Inflammatory macrophage (primary cell): ENCODE measurements around the gene TKTL1.

Source experiments
- DNase-seq, 2 donors: peaks; one replicate each; pipeline ENCODE4 v3.0.0-alpha.2; 2020 to 2022

TKTL1 gene

GRCh38 chrX:154363706-154364439 lies 68.3 kb downstream of the TKTL1 start:
- no peak for DNase-seq

DNA sequence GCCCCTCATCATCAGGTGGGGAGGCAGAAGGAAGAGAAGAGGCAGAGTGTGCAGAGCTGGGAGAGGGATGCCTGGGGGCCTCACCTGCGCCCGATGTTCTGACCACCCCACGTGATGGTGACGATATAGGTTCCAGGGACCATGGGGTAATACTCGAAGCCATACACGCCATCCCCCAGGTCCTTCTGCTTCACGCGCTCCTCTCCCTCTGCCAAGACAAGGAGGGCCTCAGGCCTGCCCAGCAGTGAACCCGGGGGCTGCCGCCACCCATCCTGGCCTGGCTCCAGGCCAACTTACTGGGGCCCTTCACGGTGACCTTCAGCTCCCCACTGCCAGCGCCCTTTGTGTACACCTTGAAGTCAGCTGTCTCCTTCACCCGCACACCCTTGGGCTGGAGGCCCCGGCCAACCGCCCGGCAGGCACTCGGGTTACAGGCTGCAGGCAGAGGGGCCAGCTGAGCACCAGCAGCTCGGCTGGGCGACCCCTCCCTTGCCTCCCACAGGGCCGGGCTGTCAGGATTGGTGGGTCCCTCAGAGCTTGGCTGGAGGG lies 69.5 kb downstream of the TKTL1 start:
- no peak for DNase-seq

GRCh38 chrX:154365997-154366665 lies 70.5 kb downstream of the TKTL1 start:
- DNase-seq, result no peak

- DNase-seq, result no peak
Measured at GRCh38 chrX:154366666-154367055, 71.1 kb downstream of the TKTL1 start.

DNA sequence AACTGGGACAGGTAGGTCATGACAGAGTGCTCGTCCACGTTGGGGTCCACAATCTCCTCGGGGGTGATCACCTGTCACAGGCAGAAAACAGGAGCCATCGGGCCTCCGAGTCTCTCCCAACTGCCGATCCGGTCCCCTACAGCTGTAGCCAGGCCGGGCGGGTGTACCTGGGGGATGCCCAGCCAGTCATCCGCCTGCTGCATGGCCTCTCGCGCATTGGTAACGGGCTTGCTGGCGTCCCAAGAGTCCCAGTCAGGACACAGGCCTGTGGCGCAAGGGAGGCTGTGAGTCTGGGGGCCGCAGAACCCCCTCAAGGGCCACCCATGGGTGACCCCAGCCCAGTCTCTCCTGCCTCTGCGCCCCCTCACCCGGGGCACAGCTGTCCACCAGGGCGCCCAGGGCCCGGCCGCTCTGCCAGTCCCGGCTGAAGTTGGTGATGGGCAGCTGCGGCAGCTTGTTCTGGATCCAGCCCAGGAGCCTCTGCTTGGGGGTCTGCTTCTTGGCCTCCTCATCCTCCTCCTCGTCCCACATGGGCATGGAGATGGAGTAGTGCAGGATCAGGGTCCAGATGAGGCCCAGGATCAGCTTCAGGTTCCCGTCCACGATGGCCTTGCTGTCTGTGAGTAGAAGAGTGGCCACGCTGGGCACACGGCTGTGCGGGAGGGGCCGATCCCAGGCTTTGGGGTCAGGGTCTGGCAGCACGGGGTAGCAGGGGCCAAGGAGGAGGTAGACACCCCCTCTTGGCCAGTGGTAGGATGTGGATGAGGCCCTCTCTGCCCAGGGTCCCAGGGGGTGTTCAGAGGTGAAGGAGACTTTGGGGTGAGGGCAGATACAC lies 72.1 kb downstream of the TKTL1 start:
- no peak for DNase-seq

DNA sequence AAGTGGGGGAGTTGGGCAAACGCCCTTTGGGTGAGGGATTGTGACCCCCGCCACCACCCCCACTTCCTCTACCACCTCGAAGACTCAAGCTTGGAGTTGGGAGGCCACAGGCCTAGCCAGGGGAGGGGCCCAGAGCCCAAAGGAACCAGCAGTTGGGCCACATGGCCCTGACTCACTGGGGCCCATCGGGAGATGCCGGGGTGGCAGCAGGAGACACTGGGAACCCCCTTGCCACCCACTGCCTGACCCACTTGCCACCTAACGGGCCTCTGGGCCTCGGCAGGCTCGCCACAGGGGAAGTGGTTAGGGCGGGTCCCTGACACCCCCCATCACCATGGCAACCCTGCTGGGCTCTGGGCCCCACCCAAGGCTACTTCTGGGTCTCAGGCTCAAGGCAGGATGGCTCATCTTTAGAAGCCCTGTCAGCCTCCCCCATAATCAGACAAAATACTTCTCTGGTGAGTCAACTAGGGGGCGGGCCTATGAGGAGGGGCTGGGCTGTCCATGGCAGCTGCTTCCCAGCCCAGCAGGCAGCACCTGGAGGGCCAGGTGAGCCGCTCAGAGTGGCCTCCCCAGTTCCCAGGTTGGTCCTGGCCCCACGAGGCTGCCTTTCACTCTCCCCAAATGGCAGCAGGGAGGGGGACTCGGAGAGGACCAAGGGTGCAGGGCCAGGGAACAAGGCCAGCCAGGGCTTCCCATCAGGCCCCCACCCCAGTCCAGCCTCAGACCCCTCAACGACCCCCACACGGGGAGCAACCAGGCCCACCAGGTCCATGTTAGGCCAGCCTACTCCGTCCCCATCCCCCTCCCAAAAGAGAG lies 73.2 kb downstream of the TKTL1 start:
- peak; percentile 96 to 97 for DNase-seq

DNA sequence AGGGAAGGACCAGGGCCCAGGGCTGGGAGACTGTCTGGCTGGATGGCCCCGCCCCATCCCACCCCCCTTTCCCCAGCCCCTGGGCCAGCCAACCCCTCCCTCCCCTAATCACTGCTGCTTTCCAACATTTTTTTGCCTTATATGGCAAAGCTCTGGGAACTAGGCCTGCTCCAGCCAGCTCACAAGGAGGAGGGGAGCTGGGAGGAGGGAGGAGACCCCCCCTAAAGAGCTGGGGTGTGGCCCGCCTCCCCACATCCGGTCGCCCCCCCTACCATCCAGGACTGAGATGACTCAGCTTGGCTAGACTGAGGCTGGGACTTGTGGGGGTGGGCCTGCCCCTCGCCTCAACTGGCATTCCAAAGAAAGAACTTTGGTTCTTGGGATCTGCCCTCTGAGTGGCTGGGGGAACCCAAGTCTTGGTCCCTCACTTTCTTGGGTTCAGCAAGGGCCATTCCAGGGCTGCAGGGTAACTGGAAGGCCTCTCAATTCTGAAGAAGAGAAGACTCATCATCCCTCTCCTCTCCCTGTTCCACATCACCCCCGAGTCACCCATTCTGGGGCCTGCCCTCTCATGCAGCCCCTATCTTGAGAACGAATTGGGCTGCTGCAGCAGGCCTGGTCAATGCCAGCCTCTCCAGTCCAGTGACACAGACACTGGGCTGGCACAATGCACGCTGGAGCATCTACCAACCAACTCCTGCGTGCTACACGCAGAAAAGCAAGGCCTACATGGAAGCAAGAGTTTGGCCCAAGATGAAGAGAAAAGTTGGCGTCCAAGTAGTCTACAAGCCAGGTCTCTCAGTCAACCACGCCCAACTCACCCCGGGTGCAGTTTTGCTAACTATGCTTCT lies 74.1 kb downstream of the TKTL1 start:
- DNase-seq, result peak; percentile 73 to 74

DNA sequence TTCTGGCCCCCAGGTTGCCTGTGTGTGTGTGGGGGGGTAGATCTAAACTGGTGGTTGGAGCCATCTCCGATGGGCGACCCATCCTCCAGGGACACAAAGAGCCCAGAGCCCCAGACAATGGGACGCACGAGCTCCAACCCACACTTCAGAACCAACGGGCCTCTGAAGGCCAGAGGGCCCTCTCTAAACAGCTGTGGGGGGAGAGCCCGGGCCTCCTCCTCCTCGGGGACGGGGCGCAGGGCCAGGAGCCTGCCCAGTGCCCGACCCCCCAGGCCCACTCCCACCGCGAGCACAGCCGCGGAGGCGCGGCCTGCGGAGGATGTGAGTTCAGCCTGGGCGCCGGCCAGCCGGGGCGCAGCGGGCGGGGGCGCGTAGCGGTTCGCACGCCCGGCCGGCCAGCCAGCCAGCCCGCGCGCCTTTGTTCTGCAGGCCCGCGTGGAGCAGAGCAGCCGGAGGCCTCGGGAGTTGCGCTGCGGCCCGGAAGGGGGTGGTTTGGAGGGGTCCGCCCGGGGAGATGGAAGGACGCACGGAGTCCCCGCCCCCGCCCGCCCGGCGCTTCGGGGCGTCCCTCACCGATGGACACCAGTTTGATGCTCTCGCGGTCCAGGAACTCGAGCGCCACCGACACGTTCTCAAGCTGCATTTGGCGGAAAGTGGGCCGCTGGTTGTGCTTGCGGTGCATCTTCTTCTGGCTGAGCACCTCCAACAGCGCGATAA lies 74.9 kb downstream of the TKTL1 start:
- DNase-seq, result peak in 1 of 2 donors; percentile 9

GRCh38 chrX:154371017-154371788 lies 75.6 kb downstream of the TKTL1 start:
- DNase-seq, result peak; percentile 92 to 93

- DNase-seq, result no peak
Measured at GRCh38 chrX:154371789-154372300, 76.2 kb downstream of the TKTL1 start.

DNA sequence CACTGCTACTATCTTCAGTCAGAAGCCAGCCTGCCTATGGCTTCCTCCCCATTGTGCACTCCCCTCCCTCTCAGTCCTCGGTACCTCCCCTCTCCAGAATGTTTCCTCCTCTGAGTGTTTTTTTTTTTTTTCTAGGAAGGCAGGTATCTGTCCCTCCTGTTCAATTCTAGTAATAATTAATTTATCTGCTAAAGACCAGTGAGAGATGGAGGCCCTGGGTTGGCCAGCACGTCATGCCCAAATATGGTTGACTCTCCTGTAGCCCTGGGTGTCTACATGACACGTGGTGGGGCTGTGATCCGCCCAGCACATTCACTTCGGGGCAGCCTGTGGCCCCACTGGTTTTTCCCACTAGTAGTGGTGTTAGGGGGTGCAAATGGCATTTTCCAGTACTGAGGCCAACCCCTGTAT lies 77.0 kb downstream of the TKTL1 start:
- DNase-seq, result peak in 1 of 2 donors; percentile 2

- peak; percentile 35 to 52 for DNase-seq
Measured at GRCh38 chrX:154373340-154374306, 78.0 kb downstream of the TKTL1 start.

DNA sequence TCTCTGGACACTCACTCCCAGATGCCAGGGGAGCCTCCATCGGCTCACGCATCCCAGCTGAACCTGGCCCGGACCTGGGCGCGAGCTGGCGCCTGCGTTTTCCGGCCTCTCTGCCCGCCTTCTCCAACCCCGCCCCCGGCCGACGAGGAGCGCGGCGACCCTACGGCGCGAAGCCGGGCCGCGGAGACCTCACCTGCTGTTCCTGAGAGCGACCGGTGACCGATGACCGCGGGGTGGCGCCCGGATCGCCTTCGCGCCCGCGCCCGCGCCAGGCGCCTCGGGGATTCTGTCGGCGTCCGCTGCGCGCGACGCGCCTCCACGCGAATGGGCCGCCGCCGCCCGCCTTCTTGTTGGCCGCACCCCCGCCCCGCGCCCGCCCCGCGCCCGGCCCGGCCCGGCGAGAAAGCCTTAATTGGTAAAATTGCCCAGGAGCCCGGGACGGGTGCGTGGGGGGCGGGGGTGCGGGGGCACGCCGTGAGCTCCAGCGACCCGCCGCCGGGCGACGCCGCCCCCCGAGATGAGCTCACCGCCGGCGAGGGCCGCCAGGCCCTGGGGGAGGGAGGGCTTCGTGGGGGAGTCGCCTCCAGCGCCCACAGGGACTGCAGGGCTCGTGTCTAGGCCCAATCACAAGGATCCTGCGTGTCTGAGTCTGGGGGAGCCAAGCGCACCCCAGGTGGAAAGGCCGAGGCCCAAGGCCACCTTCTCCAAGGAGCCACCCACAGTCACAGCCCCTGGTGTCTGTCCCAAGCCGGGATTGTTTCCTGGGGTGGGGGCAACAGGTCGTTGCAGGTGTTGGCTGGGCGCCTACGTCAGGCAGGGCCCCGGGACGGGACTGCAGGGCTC lies 78.9 kb downstream of the TKTL1 start, which contains the start of gene FLNA:
FLNA (minus strand) TSS at position 322 of the 843 bp plus-strand sequence. CDS start 3,389 bp downstream, outside the sequence.
- peak in 1 of 2 donors; percentile 29 for DNase-seq

DNA sequence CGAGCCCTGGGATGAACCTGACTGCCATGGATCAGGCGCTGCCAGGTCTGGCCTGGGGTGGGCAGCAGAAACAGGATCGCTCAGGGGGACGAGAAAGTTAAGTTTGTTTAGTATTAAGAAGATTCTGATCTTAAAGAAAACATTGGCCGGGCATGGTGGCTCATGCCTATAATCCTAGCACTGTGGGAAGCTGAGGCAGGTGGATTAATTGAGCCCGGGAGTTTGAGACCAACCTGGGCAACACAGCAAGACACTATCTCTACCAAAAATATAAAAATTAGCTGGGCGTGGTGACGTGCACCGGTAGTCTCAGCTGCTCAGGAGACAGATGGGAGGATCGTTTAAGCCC lies 79.5 kb downstream of the TKTL1 start:
- no peak for DNase-seq

DNA sequence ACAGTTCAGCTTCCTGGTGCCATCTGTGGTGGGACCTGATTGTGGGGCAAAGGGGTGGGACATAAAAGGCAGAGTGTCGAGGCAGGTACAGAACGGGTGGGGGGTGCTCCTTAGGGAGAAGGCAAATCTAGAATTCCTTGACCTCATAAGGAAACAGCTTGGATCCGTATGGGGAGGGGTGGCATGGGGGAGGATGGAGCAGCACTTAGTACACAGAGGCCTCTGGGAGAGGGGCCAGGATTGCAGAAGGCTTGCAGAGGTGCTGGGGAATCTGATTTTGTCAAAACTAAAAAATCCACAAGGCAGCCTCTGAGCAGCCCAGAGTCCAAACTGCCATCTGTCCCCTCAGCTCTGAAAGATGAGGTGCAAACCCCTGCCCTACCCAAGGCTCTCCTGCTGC lies 81.2 kb downstream of the TKTL1 start:
- DNase-seq, result no peak

DNA sequence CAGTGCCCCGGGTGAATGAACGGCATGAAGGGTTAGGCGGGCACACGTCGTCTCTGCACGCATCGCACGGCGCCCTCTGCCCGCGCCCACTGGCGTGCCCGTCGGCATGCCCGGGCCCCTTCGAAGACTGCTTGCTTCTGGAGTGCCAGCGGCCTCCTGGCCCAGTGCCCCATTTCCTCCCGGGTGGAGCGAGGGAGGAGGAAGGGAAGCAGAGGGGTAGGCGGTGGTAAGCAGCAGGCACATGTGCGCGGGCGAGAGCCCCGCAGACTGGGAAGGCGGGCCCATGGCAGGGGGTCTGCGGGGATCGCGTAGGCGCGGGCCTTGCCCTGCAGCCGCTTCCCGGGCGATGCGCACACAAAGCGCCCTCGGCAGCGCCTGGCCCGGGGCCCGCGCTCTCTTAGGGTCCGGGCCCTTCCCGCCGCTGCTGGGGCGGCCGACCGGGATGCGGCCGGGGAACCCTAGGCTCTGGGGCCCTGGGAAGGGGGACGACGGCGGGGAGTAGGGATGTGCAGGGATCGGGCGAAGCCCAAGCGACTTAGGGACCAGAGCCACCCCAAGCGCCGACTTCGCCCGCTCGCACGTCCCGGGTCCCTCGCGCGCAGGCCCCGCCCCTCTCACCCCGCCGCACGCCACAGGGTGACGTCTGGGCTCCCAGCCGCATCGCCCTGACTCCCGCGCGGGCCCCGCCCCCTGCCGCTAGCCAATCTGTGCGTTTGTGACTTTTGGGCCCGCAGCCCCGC lies 82.6 kb downstream of the TKTL1 start:
- DNase-seq, result peak in 1 of 2 donors; percentile 27
